Activated CD4-positive, alpha-beta T cell treated with anti-CD3 and anti-CD28 coated beads for 1 hour (primary cell): ENCODE measurements around the gene DNAAF5.

ENCODE experiments used
- DNase-seq: peaks from one replicate; pipeline ENCODE4 v3.0.0-alpha.2; 2020

DNAAF5 gene

GRCh38 chr7:770741-771166, 44.3 kb downstream of the DNAAF5 start:
- no peak for DNase-seq

- DNase-seq = no peak
These were observed 44.9 kb downstream of the DNAAF5 start for GRCh38 chr7:771234-772004.

GRCh38 chr7:772005-772294, 45.5 kb downstream of the DNAAF5 start:
- no peak for DNase-seq

GRCh38 chr7:772392-772791, 45.9 kb downstream of the DNAAF5 start:
- DNase-seq = no peak

GRCh38 chr7:772861-773621, 46.5 kb downstream of the DNAAF5 start:
- no peak for DNase-seq

- DNase-seq = no peak
These were observed 47.1 kb downstream of the DNAAF5 start for GRCh38 chr7:773622-773915.

GRCh38 chr7:774161-775109, 47.9 kb downstream of the DNAAF5 start:
- DNase-seq = peak; percentile 42

- DNase-seq = no peak
These were observed 49.9 kb downstream of the DNAAF5 start for GRCh38 chr7:776381-776780.

- DNase-seq = no peak
These were observed 50.7 kb downstream of the DNAAF5 start for GRCh38 chr7:776992-777727.

- no peak for DNase-seq
These were observed 51.2 kb downstream of the DNAAF5 start for GRCh38 chr7:777728-778078.

GRCh38 chr7:778271-778967, 51.9 kb downstream of the DNAAF5 start:
- DNase-seq = no peak

GRCh38 chr7:778968-779451, 52.5 kb downstream of the DNAAF5 start:
- DNase-seq = no peak

- DNase-seq = no peak
These were observed 53.0 kb downstream of the DNAAF5 start for GRCh38 chr7:779480-779879.

- DNase-seq = no peak
These were observed 53.6 kb downstream of the DNAAF5 start for GRCh38 chr7:780081-780480.

GRCh38 chr7:780516-780915, 54.0 kb downstream of the DNAAF5 start:
- DNase-seq = no peak

- DNase-seq = no peak
These were observed 54.8 kb downstream of the DNAAF5 start for GRCh38 chr7:781186-781849.

GRCh38 chr7:781936-782529, 55.5 kb downstream of the DNAAF5 start:
- DNase-seq = no peak

GRCh38 chr7:782718-783449, 56.4 kb downstream of the DNAAF5 start:
- DNase-seq = no peak

- no peak for DNase-seq
These were observed 57.3 kb downstream of the DNAAF5 start for GRCh38 chr7:783556-784490.
